HT1080 (cell line): ENCODE data around the gene EIF1AX. TPM values are rescaled to one million over a fixed set of nuclear protein-coding genes. Genes with fewer than 3 reads are reported as not detected.
"Not testable (repeated sequence)": the region's sequence is repeated elsewhere in the genome, so short reads cannot be mapped to it uniquely, and the experiment has no call there.

ENCODE experiments used
- DNase-seq: peaks from one replicate; pipeline ENCODE4 v3.0.0-alpha.2; 2015; ENCODE audit warnings: low read depth
- small RNA-seq: library from RNA; depleted of rRNA; stranded (forward); fragments of <200 nt; gene quantifications from one replicate; pipeline ENCODE3, GENCODE V24; 2014
- total RNA-seq: library from RNA; depleted of rRNA; stranded (reverse); fragments of >200 nt; shearing (Covaris generic); gene quantifications from 2 replicates; pipeline ENCODE4 v1.2.3, GENCODE V29; 2014; rRNA removed

EIF1AX gene
- total RNA-seq, 1 experiment from 2014 or later, result 57.4 TPM

GRCh38 chrX:20127440-20127839, 14.2 kb downstream of the EIF1AX start:
- DNase-seq, result not testable (repeated sequence)

- DNase-seq, result not testable (repeated sequence)
Observed at GRCh38 chrX:20126833-20127232, 14.8 kb downstream of the EIF1AX start.

GRCh38 chrX:20124964-20125363, 16.7 kb downstream of the EIF1AX start:
- no peak for DNase-seq

GRCh38 chrX:20118065-20118824, 23.4 kb downstream of the EIF1AX start:
- no peak for DNase-seq

GRCh38 chrX:20116577-20117240, 24.9 kb downstream of the EIF1AX start, which contains the start of gene MAP7D2:
MAP7D2 (minus strand) TSS chrX:20116907; CDS start chrX:20116879, 28 bp downstream.
- no peak for DNase-seq

- DNase-seq, result no peak
Observed at GRCh38 chrX:20116087-20116576, 25.5 kb downstream of the EIF1AX start.

GRCh38 chrX:20112022-20112774, 29.4 kb downstream of the EIF1AX start:
- DNase-seq, result no peak

GRCh38 chrX:20111271-20111670, 30.4 kb downstream of the EIF1AX start:
- no peak for DNase-seq

- DNase-seq, result no peak
Observed at GRCh38 chrX:20101934-20102581, 39.6 kb downstream of the EIF1AX start.

GRCh38 chrX:20091499-20091898, 50.1 kb downstream of the EIF1AX start:
- no peak for DNase-seq

- DNase-seq, result no peak
Observed at GRCh38 chrX:20089845-20090244, 51.8 kb downstream of the EIF1AX start.

GRCh38 chrX:20080277-20080676, 61.4 kb downstream of the EIF1AX start:
- DNase-seq, result no peak

Small RNA genes within 50 kb of the gene (small RNA-seq; reads per million reads assigned to genes)
- gene RF00493, result 9.6 reads per million, percentile 91 among the genes with 10 or more reads in this experiment
- not detected for gene RF00494

Other genes starting within 250 kb of the EIF1AX start
- 1.1 and 1.9 TPM in 2 replicates for gene BCLAF3, start 150.8 kb downstream of the EIF1AX start, total RNA-seq
- 0.07 TPM in 1 of 2 replicates, not detected in the other for gene MAP7D2, start 24.9 kb downstream of the EIF1AX start, total RNA-seq
- 19.6 and 24.4 TPM in 2 replicates for gene RPS6KA3, start 125.1 kb upstream of the EIF1AX start, total RNA-seq